Activated CD8-positive, alpha-beta memory T cell treated with anti-CD3 and anti-CD28 coated beads for 36 hours (primary cell): ENCODE results near the gene HSPD1. TPM values are rescaled to one million over a fixed set of nuclear protein-coding genes. Genes with fewer than 3 reads are reported as not detected.
"Not testable (repeated sequence)": the region's sequence is repeated elsewhere in the genome, so short reads cannot be mapped to it uniquely, and the experiment has no call there.

Experiments
- CTCF ChIA-PET: fragments of 350-600 bp; sonication (Branson Sonifier 250); formaldehyde crosslinking; loops from one replicate; lab custom pipeline; 2021; ENCODE audit warnings: antibody characterized with exemption; lab: Charles Lee
- POLR2A ChIA-PET: fragments of 350-600 bp; sonication (Branson Sonifier 250); formaldehyde crosslinking; loops from one replicate; lab custom pipeline; 2021; ENCODE audit warnings: antibody characterized with exemption; lab: Charles Lee
- total RNA-seq, 2 experiments: library from RNA; stranded (reverse); gene quantifications; one replicate each; pipeline ENCODE4 v1.2.3, GENCODE V29; 2021

The HSPD1 gene
- total RNA-seq, 2 experiments from 2014 or later = 1,206 to 1,225 TPM

- ChIA-PET POLR2A (interaction anchor here (0.6 to 3.5 kb wide), 4 partner anchors 14 to 45 kb away, joined by 7 to 32 read pairs (median 14); partner anchors contain the start of genes HSPD1, HSPE1 and SF3B1), CTCF (interaction anchor here (1.4 to 1.5 kb wide), 2 partner anchors 27 to 46 kb away, joined by 3 read pairs; partner anchors contain the start of genes HSPD1 and HSPE1)
Measured at GRCh38 chr2:197453914-197454398, 45.7 kb downstream of the HSPD1 start.

- CTCF ChIA-PET = interaction anchor here (0.6 to 1.4 kb wide), 3 partner anchors 19 to 46 kb away, joined by 3 to 4 read pairs (median 3); partner anchors contain the start of genes HSPD1, HSPE1 and SF3B1
- POLR2A ChIA-PET = interaction anchor here (0.5 to 3.5 kb wide), 6 partner anchors 18 to 1211 kb away, joined by 3 to 32 read pairs (median 6); partner anchors contain the start of genes HSPD1, HSPE1, MARS2 and MOB4
Measured at GRCh38 chr2:197453123-197453913, 46.3 kb downstream of the HSPD1 start, which contains the start of gene COQ10B. Gene COQ10B (plus strand): TSS chr2:197453552. CDS start chr2:197453561, 9 bp downstream.

GRCh38 chr2:197452754-197453122, 46.9 kb downstream of the HSPD1 start:
- CTCF ChIA-PET = interaction anchor here (0.6 to 1.3 kb wide), 2 partner anchors 18 to 38 kb away, joined by 3 to 4 read pairs; partner anchors contain the start of gene SF3B1
- POLR2A ChIA-PET = interaction anchor here (0.5 to 3.5 kb wide), 6 partner anchors 18 to 1211 kb away, joined by 3 to 32 read pairs (median 6); partner anchors contain the start of genes HSPD1, HSPE1, MARS2 and MOB4

- POLR2A ChIA-PET, CTCF ChIA-PET: not testable (repeated sequence)
Measured at GRCh38 chr2:197450935-197451358, 48.7 kb downstream of the HSPD1 start.

- ChIA-PET POLR2A (no interaction called here), CTCF (no interaction called here)
Measured at GRCh38 chr2:197450465-197450864, 49.2 kb downstream of the HSPD1 start.

- POLR2A ChIA-PET = no interaction called here
- CTCF ChIA-PET = no interaction called here
Measured at GRCh38 chr2:197446844-197447243, 52.8 kb downstream of the HSPD1 start.

- POLR2A ChIA-PET = no interaction called here
Measured at GRCh38 chr2:197445746-197446145, 53.9 kb downstream of the HSPD1 start.

GRCh38 chr2:197442857-197443256, 56.8 kb downstream of the HSPD1 start:
- ChIA-PET POLR2A (no interaction called here), CTCF (no interaction called here)

More at GRCh38 chr2:197445746-197446145, 53.9 kb downstream of the HSPD1 start:
- CTCF ChIA-PET = interaction anchor here (1.6 kb wide), 1 partner anchor 9 kb away, joined by 5 read pairs; no protein-coding TSS in a partner anchor

- ChIA-PET CTCF (interaction anchor here (1.7 kb wide), 1 partner anchor 8 kb away, joined by 5 read pairs; no protein-coding TSS in a partner anchor), POLR2A (interaction anchor here (0.8 kb wide), 1 partner anchor 110 kb away, joined by 4 read pairs; no protein-coding TSS in a partner anchor)
Measured at GRCh38 chr2:197437380-197437779, 62.3 kb downstream of the HSPD1 start.

Other genes starting within 250 kb of the HSPD1 start
- 100 to 1,000 TPM; 119 to 130 TPM for gene ANKRD44, start 189.1 kb downstream of the HSPD1 start, total RNA-seq
- gene SF3B1, start 64.8 kb downstream of the HSPD1 start, total RNA-seq = 100 to 1,000 TPM; 218 to 223 TPM
- gene COQ10B, start 46.3 kb downstream of the HSPD1 start, total RNA-seq = 10 to 100 TPM; 19.2 to 20.1 TPM
- 100 to 1,000 TPM; 479 to 516 TPM for gene HSPE1, start 539 bp upstream of the HSPD1 start, total RNA-seq
- 10 to 100 TPM; 23.4 to 23.6 TPM for gene MOB4, start 16.2 kb upstream of the HSPD1 start, total RNA-seq
- gene RFTN2, start 175.7 kb upstream of the HSPD1 start, total RNA-seq = not detected
- gene MARS2, start 205.5 kb upstream of the HSPD1 start, total RNA-seq = 10 to 100 TPM; 25.2 to 27.1 TPM